ENCODE data around the gene SCFD2.

- no peak for TF ChIP-seq BRCA1 (IDR thresholded peaks at IDR 0.05; ENCODE audit: low read depth, low read length)
- TF ChIP-seq CEBPZ (IDR thresholded peaks at IDR 0.05; ENCODE audit: low read depth, low read length), result no peak
- TF ChIP-seq WRNIP1 (IDR thresholded peaks at IDR 0.05; ENCODE audit: borderline replicate concordance, low read depth, low read length), result no peak
- TF ChIP-seq ATF7 (IDR thresholded peaks at IDR 0.05; ENCODE audit: low read depth), result peak; percentile 71; the same call in 1 of the 2 replicates
Measured at GRCh38 chr4:53235547-53235946, 130.3 kb downstream of the SCFD2 start.
